Heart left ventricle (tissue), 16 donors: ENCODE measurements around the gene SMTNL2. TPM values are rescaled to one million over a fixed set of nuclear protein-coding genes. Genes with fewer than 3 reads are reported as not detected.

Experiments used
- ATAC-seq, 4 donors: fragments of 200-7000 bp; cut with Tn5 transposase; one replicate each; pipeline ENCODE4 v1.9.1; 2020 to 2022; ENCODE audit warnings: moderate library complexity in 4 of 4, mild to moderate bottlenecking in 3 of 4, moderate number of reproducible peaks in 1 of 4
- DNase-seq, 5 donors: peaks; one replicate each; pipeline ENCODE4 v3.0.0-alpha.2; 2020
- H3K27ac ChIP-seq, 12 donors: fragments of 200-600 bp; sonication (generic) in 4 of 12; one replicate each; pipeline versions ENCODE4 v1.5.0 to v1.8.0; 2016 to 2022; ENCODE audit warnings: mild to moderate bottlenecking in 2 of 12
- H3K27me3 ChIP-seq, 9 donors: fragments of 200-600 bp; sonication (generic) in 2 of 9; one replicate each; pipeline versions ENCODE4 v1.5.1 to v1.8.0; 2016 to 2022; ENCODE audit warnings: mild to moderate bottlenecking in 3 of 9
- H3K36me3 ChIP-seq, 9 donors: fragments of 200-600 bp; sonication (generic) in 2 of 9; one replicate each; pipeline versions ENCODE4 v1.5.0 to v1.8.0; 2018 to 2022; ENCODE audit warnings: mild to moderate bottlenecking in 2 of 9
- H3K4me1 ChIP-seq, 12 donors: fragments of 200-600 bp; sonication (generic) in 4 of 12; one replicate each; pipeline versions ENCODE4 v1.5.0 to v1.8.0; 2016 to 2022; ENCODE audit warnings: mild to moderate bottlenecking in 3 of 12
- H3K4me3 ChIP-seq, 12 donors: fragments of 200-600 bp; sonication (generic) in 4 of 12; one replicate each; pipeline versions ENCODE4 v1.5.0 to v1.8.0; 2017 to 2022; ENCODE audit warnings: mild to moderate bottlenecking in 9 of 12, moderate library complexity in 4 of 12
- H3K9me3 ChIP-seq, 12 donors: fragments of 200-600 bp; sonication (generic) in 4 of 12; one replicate each; pipeline versions ENCODE4 v1.5.0 to v1.8.0; 2016 to 2022; ENCODE audit warnings: mild to moderate bottlenecking in 1 of 12
- POLR2A ChIP-seq, 2 donors: fragments of 450-650 bp; IDR thresholded peaks; one replicate each; pipeline ENCODE4 v1.6.1; 2017; ENCODE audit warnings: antibody characterized with exemption in 2 of 2, mild to moderate bottlenecking in 2 of 2, moderate library complexity in 2 of 2
- WGBS, 4 donors: extraction: QIAGEN DNeasy Blood & Tissue Kit in 2 of 4; methylation state at CpG; one replicate each; pipeline versions ENCODE4 v1.1.5 to v1.1.7; 2013 to 2018; 5-methylcytosine and 5-hydroxymethylcytosine counted together
- intact Hi-C, 10 donors: fragments of 100-400 bp; cut with DNase I; formaldehyde crosslinking; loops; one replicate each; pipeline versions ENCODE4 v1.11.1 to v1.14.2; 2022
- polyA plus RNA-seq, 2 donors: library from polyadenylated mRNA; stranded (reverse); fragments of 200-250 nt; gene quantifications; one replicate each; pipeline ENCODE4 v1.2.3, GENCODE V29; 2013
- total RNA-seq, 9 donors: library from RNA; depleted of rRNA in 2 of 9; stranded (reverse); fragments of >200 nt in 2 of 9; fragmentation: NEBNext Ultra II Directional in 3 of 9; extraction: Animal tissue kit (Norgen Biotek cat#: 25700) in 3 of 9; gene quantifications; one replicate each; pipeline versions ENCODE4 v1.1.0 to v1.2.4, GENCODE V29; 2016 to 2023
- TF ChIP-seq, protein P1 (sequence below), 12 donors: fragments of 200-600 bp; sonication (generic) in 4 of 12; IDR thresholded peaks; one replicate each; pipeline versions ENCODE4 v1.5.0 to v1.8.0; 2018 to 2022; ENCODE audit warnings: antibody characterized with exemption in 12 of 12, mild to moderate bottlenecking in 5 of 12
- donor health status: ischemic (EF 13 %, LVEDD 7.1; RV severe dilation, severe dysfunction).
- donor health status: healthy with polysubstance abuse.
- donor health status: DM: no; HTN: yes; CAD: no.
- donor health status: DM: no; HTN: no; CAD: no.
- donor health status: ischemic (EF 25% LVEDD 6.9; RV normal size, moderate dysfunction).
- donor health status: ischemic (EF 25% LVEDD 5.7; RV mildly dilated, moderate dysfunction).
- donor health status: healthy.
- donor health status: DM: yes; HTN: yes; CAD: no.
- donor health status: ischemic (EF 35%, LVEDD 5.7; RV mildly dilated, moderate dysfunction).
- donor health status: nonischemic (EF 11% LVEDD 7.7; RV severe dilation, severe dysfunction).
- donor health status: DM: yes; HTN: yes; CAD: no.
- donor health status: PGD.
- donor health status: ischemic (EF 29% LVEDD 5.4; RV normal size, mild dysfunction).
- donor health status: nonischemic (EF 23%, LVEDD 6.1; RV moderate dilation, normal function).

Gene SMTNL2
- total and polyA plus RNA-seq, 11 donors = 2.1 to 47.5 (median 15.6) TPM

- Histone ChIP-seq H3K27ac (no peak overlapping the region), H3K36me3 (no peaks in the 10 kb centered on the region), H3K4me3 (no peak overlapping the region), H3K9me3 (no peaks in the 10 kb centered on the region), H3K4me1 (peaks cover 0 to 57% (median 17%) of the 10 kb centered on the region in 12 donors), H3K27me3 (peaks cover 0 to 30% (median 10%) of the 10 kb centered on the region in 9 donors)
- TF ChIP-seq POLR2A (IDR thresholded peaks at IDR 0.05) = no peak
- TF ChIP-seq, protein P1, sequence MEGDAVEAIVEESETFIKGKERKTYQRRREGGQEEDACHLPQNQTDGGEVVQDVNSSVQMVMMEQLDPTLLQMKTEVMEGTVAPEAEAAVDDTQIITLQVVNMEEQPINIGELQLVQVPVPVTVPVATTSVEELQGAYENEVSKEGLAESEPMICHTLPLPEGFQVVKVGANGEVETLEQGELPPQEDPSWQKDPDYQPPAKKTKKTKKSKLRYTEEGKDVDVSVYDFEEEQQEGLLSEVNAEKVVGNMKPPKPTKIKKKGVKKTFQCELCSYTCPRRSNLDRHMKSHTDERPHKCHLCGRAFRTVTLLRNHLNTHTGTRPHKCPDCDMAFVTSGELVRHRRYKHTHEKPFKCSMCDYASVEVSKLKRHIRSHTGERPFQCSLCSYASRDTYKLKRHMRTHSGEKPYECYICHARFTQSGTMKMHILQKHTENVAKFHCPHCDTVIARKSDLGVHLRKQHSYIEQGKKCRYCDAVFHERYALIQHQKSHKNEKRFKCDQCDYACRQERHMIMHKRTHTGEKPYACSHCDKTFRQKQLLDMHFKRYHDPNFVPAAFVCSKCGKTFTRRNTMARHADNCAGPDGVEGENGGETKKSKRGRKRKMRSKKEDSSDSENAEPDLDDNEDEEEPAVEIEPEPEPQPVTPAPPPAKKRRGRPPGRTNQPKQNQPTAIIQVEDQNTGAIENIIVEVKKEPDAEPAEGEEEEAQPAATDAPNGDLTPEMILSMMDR (IDR thresholded peaks at IDR 0.05) = no peak
- intact Hi-C loops = no loop called here
- DNase-seq (no peak), ATAC-seq (no peak)
- 79 to 90% (median 84%) methylated on average over 6 to 8 of the region's 8 CpGs for WGBS, 4 donors
These were observed 1.6 kb upstream of the SMTNL2 start for GRCh38 chr17:4582691-4583090.

- Histone ChIP-seq H3K9me3 (no peaks in the 10 kb centered on the region), H3K27me3 (peaks cover 0 to 30% (median 10%) of the 10 kb centered on the region in 9 donors), H3K4me3 (peak overlapping the region in 4 of 12 donors; percentile 57 to 70 (median 64)), H3K36me3 (no peaks in the 10 kb centered on the region), H3K4me1 (peaks cover 0 to 62% (median 20%) of the 10 kb centered on the region in 12 donors), H3K27ac (peak overlapping the region in 1 of 12 donors; percentile 82)
- intact Hi-C loops = no loop called here
- 78 to 86% (median 82%) methylated on average over 3 of the region's 3 CpGs for WGBS, 4 donors
- ATAC-seq (no peak), DNase-seq (no peak)
- TF ChIP-seq, protein P1 (IDR thresholded peaks at IDR 0.05) = no peak
- no peak for TF ChIP-seq POLR2A (IDR thresholded peaks at IDR 0.05)
These were observed 1.1 kb upstream of the SMTNL2 start for GRCh38 chr17:4583206-4583605.

GRCh38 chr17:4583782-4584100 is 588 bp upstream of the SMTNL2 start:
- DNase-seq = peak in 2 of 5 donors; percentile 63 to 65
- H3K27me3 ChIP-seq = peaks cover 0 to 30% (median 10%) of the 10 kb centered on the region in 9 donors
- WGBS, 4 donors = 21 to 38% (median 26%) methylated on average over 7 to 12 of the region's 12 CpGs
- no peaks in the 10 kb centered on the region for H3K36me3 ChIP-seq
- H3K4me3 ChIP-seq = peak overlapping the region; percentile 53 to 72 (median 62)
- no peaks in the 10 kb centered on the region for H3K9me3 ChIP-seq
- TF ChIP-seq, protein P1 (IDR thresholded peaks at IDR 0.05) = peak in 11 of 12 donors; percentile 16 to 55 (median 34)
- no peak for TF ChIP-seq POLR2A (IDR thresholded peaks at IDR 0.05)
- peak overlapping the region; percentile 56 to 86 (median 74) for H3K27ac ChIP-seq
- peak; percentile 28 to 72 (median 65) for ATAC-seq
- intact Hi-C loops = loop anchor here in 1 of 10 donors (2.0 kb wide), 1 partner anchor 41 kb away; no protein-coding TSS in a partner anchor
- H3K4me1 ChIP-seq = peaks cover 0 to 68% (median 22%) of the 10 kb centered on the region in 12 donors

- Histone ChIP-seq H3K27ac (peak overlapping the region in 8 of 12 donors; percentile 46 to 86 (median 81)), H3K9me3 (no peaks in the 10 kb centered on the region), H3K36me3 (no peaks in the 10 kb centered on the region), H3K27me3 (peaks cover 0 to 30% (median 10%) of the 10 kb centered on the region in 9 donors), H3K4me1 (peaks cover 0 to 76% (median 22%) of the 10 kb centered on the region in 12 donors), H3K4me3 (peak overlapping the region; percentile 53 to 72 (median 62))
- 31 to 51% (median 32%) methylated on average over 40 to 57 of the region's 57 CpGs for WGBS, 4 donors
- DNase-seq (no peak), ATAC-seq (no peak)
- TF ChIP-seq, protein P1 (IDR thresholded peaks at IDR 0.05) = no peak
- TF ChIP-seq POLR2A (IDR thresholded peaks at IDR 0.05) = no peak
- intact Hi-C loops = loop anchor here in 1 of 10 donors (2.0 kb wide), 1 partner anchor 40 kb away; no protein-coding TSS in a partner anchor
These were observed 748 bp downstream of the SMTNL2 start for GRCh38 chr17:4584917-4585637.
